Kidney (tissue), 14 donors: ENCODE data around the gene ZNF280D. TPM values are rescaled to one million over a fixed set of nuclear protein-coding genes. Genes with fewer than 3 reads are reported as not detected.

ENCODE experiments used
- DNase-seq, 5 donors: peaks; one replicate each; pipeline ENCODE4 v3.0.0-alpha.2; 2013 to 2020
- FAIRE-seq: peaks from 2 replicates; lab custom pipeline; 2012; peaks lifted over from hg19 to GRCh38; lab: Jason Lieb, UNC
- H3K27ac ChIP-seq, 2 donors: one replicate each; pipeline ENCODE4 v1.7.0; 2013; ENCODE audit warnings: low read depth in 2 of 2, low read length in 2 of 2, inconsistent platforms in 1 of 2
- H3K27me3 ChIP-seq: one replicate; pipeline ENCODE4 v1.7.1; 2013; ENCODE audit warnings: low read length, inconsistent platforms; ENCODE audit not compliant: control insufficient read depth, insufficient read depth
- H3K36me3 ChIP-seq, 3 donors: one replicate each; pipeline versions ENCODE4 v1.7.0 to v1.7.1; 2013; ENCODE audit warnings: low read length in 3 of 3, control low read depth in 1 of 3, inconsistent platforms in 1 of 3; ENCODE audit not compliant: insufficient read depth in 3 of 3, control insufficient read depth in 2 of 3
- H3K4me1 ChIP-seq, 3 donors: one replicate each; pipeline versions ENCODE4 v1.7.0 to v1.7.1; 2013; ENCODE audit warnings: low read length in 3 of 3, inconsistent platforms in 1 of 3, low read depth in 1 of 3; ENCODE audit not compliant: control insufficient read depth in 2 of 3, insufficient read depth in 2 of 3
- H3K4me3 ChIP-seq, 3 donors: one replicate each; pipeline versions ENCODE4 v1.7.0 to v1.8.1; 2013; ENCODE audit warnings: low read length in 3 of 3, control low read depth in 1 of 3, inconsistent platforms in 1 of 3
- H3K9ac ChIP-seq, 3 donors: one replicate each; pipeline versions ENCODE4 v1.7.0 to v1.7.1; 2013; ENCODE audit warnings: low read length in 3 of 3, control low read depth in 1 of 3, inconsistent platforms in 1 of 3
- H3K9me3 ChIP-seq, 3 donors: one replicate each; pipeline versions ENCODE4 v1.7.0 to v1.7.1; 2013; ENCODE audit warnings: low read length in 3 of 3, control low read depth in 1 of 3, inconsistent platforms in 1 of 3; ENCODE audit not compliant: control insufficient read depth in 2 of 3, insufficient read depth in 1 of 3
- intact Hi-C: fragments of 100-400 bp; cut with DNase I; formaldehyde crosslinking; loops from one replicate; pipeline ENCODE4 v1.11.1; 2022
- polyA plus RNA-seq: library from polyadenylated mRNA; stranded (reverse); fragments of 350-450 nt; fragmentation: Illumina TruSeq; extraction: RNeasy Lipid Tissue Mini Kit (QIAGEN cat#74804); gene quantifications from one replicate; pipeline ENCODE4 v1.2.3, GENCODE V29; 2014; ENCODE audit warnings: low read depth, low replicate concordance; ENCODE audit not compliant: insufficient read depth
- total RNA-seq: library from RNA; stranded (reverse); fragmentation: NEBNext Ultra II Directional; extraction: Animal tissue kit (Norgen Biotek cat#: 25700); gene quantifications from one replicate; pipeline ENCODE4 v1.2.1, GENCODE V29; 2021
- TF ChIP-seq, protein P1 (sequence below): IDR thresholded peaks from 3 replicates; pipeline ENCODE4 v1.5.1; 2012; ENCODE audit warnings: mild to moderate bottlenecking, moderate library complexity, borderline replicate concordance; ENCODE audit not compliant: insufficient read depth; ENCODE audit errors: extremely low read depth
- donor health status: control.
- donor health status: control.
- donor health status: control.
- donor health status: control.
- donor health status: control.
- donor health status: DM: yes; HTN: yes; CAD: no.
- donor health status: Normal renal cell carcinoma (clear cell type).

ZNF280D gene
- total and polyA plus RNA-seq, 2 donors from 2014 or later = 13.7 to 50.0 TPM

GRCh38 chr15:56772868-56773639 lies 39.7 kb upstream of the ZNF280D start:
- no peak for FAIRE-seq
- no peaks in the 10 kb centered on the region for H3K27me3 ChIP-seq
- no peaks in the 10 kb centered on the region for H3K4me1 ChIP-seq
- no peaks in the 10 kb centered on the region for H3K9me3 ChIP-seq
- H3K4me3 ChIP-seq = no peak overlapping the region
- no peaks in the 10 kb centered on the region for H3K36me3 ChIP-seq
- DNase-seq = peak in 2 of 5 donors; percentile 32 to 37
- TF ChIP-seq, protein P1, sequence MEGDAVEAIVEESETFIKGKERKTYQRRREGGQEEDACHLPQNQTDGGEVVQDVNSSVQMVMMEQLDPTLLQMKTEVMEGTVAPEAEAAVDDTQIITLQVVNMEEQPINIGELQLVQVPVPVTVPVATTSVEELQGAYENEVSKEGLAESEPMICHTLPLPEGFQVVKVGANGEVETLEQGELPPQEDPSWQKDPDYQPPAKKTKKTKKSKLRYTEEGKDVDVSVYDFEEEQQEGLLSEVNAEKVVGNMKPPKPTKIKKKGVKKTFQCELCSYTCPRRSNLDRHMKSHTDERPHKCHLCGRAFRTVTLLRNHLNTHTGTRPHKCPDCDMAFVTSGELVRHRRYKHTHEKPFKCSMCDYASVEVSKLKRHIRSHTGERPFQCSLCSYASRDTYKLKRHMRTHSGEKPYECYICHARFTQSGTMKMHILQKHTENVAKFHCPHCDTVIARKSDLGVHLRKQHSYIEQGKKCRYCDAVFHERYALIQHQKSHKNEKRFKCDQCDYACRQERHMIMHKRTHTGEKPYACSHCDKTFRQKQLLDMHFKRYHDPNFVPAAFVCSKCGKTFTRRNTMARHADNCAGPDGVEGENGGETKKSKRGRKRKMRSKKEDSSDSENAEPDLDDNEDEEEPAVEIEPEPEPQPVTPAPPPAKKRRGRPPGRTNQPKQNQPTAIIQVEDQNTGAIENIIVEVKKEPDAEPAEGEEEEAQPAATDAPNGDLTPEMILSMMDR = no peak
- intact Hi-C loops = no loop called here
- H3K9ac ChIP-seq = no peak overlapping the region
- no peak overlapping the region for H3K27ac ChIP-seq

DNA sequence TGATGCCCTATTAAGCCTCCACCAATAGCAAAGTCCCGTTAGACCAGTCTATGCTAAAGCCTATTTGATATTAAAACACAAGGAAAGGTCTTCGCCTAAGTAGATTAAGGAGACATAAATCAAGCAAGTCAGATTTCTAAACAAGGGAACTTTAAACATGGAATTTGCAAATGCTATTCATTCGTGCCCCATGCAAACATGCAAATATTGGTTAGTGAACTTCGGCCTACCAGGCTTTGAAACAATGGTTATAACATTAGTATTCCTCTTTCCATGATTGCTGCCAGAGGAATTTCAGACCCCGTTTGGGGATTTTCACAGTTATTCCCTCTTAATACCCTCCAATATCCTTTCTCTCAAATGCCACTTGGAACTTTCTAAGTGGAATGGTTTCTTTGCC lies 36.9 kb upstream of the ZNF280D start:
- no peak overlapping the region for H3K4me3 ChIP-seq
- H3K9ac ChIP-seq = no peak overlapping the region
- no peak for FAIRE-seq
- no peaks in the 10 kb centered on the region for H3K4me1 ChIP-seq
- DNase-seq = no peak
- H3K9me3 ChIP-seq = no peaks in the 10 kb centered on the region
- no peaks in the 10 kb centered on the region for H3K27me3 ChIP-seq
- TF ChIP-seq, protein P1 = no peak
- H3K36me3 ChIP-seq = no peaks in the 10 kb centered on the region
- H3K27ac ChIP-seq = no peak overlapping the region
- intact Hi-C loops = no loop called here

DNA sequence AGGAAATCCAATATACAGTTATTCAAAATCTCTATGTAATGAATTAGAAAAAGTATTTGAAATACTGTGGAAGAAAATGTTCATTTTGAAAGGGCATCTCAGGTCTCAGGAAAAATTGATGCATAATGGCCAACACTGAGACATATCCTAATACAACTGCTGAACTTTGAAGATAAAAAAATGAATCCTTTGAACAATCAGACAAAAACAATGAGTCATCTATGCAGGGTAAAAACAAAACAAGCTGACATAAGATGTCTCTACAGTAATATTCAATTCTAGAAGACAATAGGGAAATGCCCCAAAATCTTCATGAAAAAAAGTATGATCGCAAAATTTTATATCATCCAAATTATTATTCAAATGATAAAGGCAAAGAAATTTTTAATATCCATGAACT lies 34.0 kb upstream of the ZNF280D start:
- H3K9ac ChIP-seq = no peak overlapping the region
- intact Hi-C loops = no loop called here
- no peaks in the 10 kb centered on the region for H3K4me1 ChIP-seq
- H3K36me3 ChIP-seq = no peaks in the 10 kb centered on the region
- no peak overlapping the region for H3K4me3 ChIP-seq
- no peak for DNase-seq
- H3K27me3 ChIP-seq = no peaks in the 10 kb centered on the region
- no peaks in the 10 kb centered on the region for H3K9me3 ChIP-seq
- no peak for FAIRE-seq
- H3K27ac ChIP-seq = no peak overlapping the region
- TF ChIP-seq, protein P1 = no peak
